Lower leg skin (tissue), 4 donors: ENCODE measurements around the gene KCNE1. TPM values are rescaled to one million over a fixed set of nuclear protein-coding genes. Genes with fewer than 3 reads are reported as not detected.
A peak's percentile ranks its signal among the peaks of the same experiment; 100 is the strongest.

ENCODE experiments used
- DNase-seq, 2 donors: peaks; one replicate each; pipeline ENCODE4 v3.0.0-alpha.2; 2019; ENCODE audit warnings: low spot score in 2 of 2
- H3K4me3 ChIP-seq: fragments of 200-600 bp; sonication (generic); 2 replicates; pipeline ENCODE4 v1.5.1; 2017; ENCODE audit warnings: mild to moderate bottlenecking, low read depth; ENCODE audit not compliant: poor library complexity, severe bottlenecking
- CTCF ChIP-seq, 3 donors: fragments of 450-650 bp; IDR thresholded peaks; one replicate each; pipeline ENCODE4 v1.5.1; 2016; ENCODE audit warnings: antibody characterized with exemption in 3 of 3, mild to moderate bottlenecking in 3 of 3, moderate library complexity in 2 of 3
- POLR2A ChIP-seq, 2 donors: fragments of 450-650 bp; IDR thresholded peaks; one replicate each; pipeline ENCODE4 v1.6.1; 2016 to 2017; ENCODE audit warnings: antibody characterized with exemption in 2 of 2, mild to moderate bottlenecking in 1 of 2, moderate library complexity in 1 of 2
- WGBS, 2 donors: methylation state at CpG; one replicate each; pipeline ENCODE4 v1.1.5; 2018; 5-methylcytosine and 5-hydroxymethylcytosine counted together
- intact Hi-C: fragments of 100-400 bp; cut with DNase I; formaldehyde crosslinking; loops from one replicate; pipeline ENCODE4 v1.15.0; 2023; ENCODE audit warnings: low total_unique reads
- total RNA-seq, 4 donors: library from RNA; depleted of rRNA; stranded (reverse); fragments of >200 nt; gene quantifications; one replicate each; pipeline ENCODE4 v1.1.0, GENCODE V29; 2016

KCNE1 gene
- total RNA-seq, 4 donors from 2014 or later, result 0.13 to 1.4 (median 0.64) TPM

- no peak for DNase-seq
- H3K4me3 ChIP-seq, result no peak overlapping the region
- TF ChIP-seq CTCF (IDR thresholded peaks at IDR 0.05), result no peak
- TF ChIP-seq POLR2A (IDR thresholded peaks at IDR 0.05), result no peak
- intact Hi-C loops, result no loop called here
- 73 to 95% methylated on average over 2 of the region's 2 CpGs for WGBS, 2 donors
These were observed 38.3 kb upstream of the KCNE1 start for GRCh38 chr21:34550182-34550799.

GRCh38 chr21:34548781-34549376 lies 36.9 kb upstream of the KCNE1 start:
- no peak for DNase-seq
- WGBS, 2 donors, result 86% methylated on average over 11 of the region's 11 CpGs
- no peak overlapping the region for H3K4me3 ChIP-seq
- intact Hi-C loops, result no loop called here
- TF ChIP-seq POLR2A (IDR thresholded peaks at IDR 0.05) (no peak), CTCF (IDR thresholded peaks at IDR 0.05) (no peak)

- no peak overlapping the region for H3K4me3 ChIP-seq
- no peak for DNase-seq
- no peak for TF ChIP-seq POLR2A (IDR thresholded peaks at IDR 0.05)
- no peak for TF ChIP-seq CTCF (IDR thresholded peaks at IDR 0.05)
- 82 to 84% methylated on average over 6 of the region's 6 CpGs for WGBS, 2 donors
- intact Hi-C loops, result no loop called here
These were observed 34.5 kb upstream of the KCNE1 start for GRCh38 chr21:34546542-34546941.

DNA sequence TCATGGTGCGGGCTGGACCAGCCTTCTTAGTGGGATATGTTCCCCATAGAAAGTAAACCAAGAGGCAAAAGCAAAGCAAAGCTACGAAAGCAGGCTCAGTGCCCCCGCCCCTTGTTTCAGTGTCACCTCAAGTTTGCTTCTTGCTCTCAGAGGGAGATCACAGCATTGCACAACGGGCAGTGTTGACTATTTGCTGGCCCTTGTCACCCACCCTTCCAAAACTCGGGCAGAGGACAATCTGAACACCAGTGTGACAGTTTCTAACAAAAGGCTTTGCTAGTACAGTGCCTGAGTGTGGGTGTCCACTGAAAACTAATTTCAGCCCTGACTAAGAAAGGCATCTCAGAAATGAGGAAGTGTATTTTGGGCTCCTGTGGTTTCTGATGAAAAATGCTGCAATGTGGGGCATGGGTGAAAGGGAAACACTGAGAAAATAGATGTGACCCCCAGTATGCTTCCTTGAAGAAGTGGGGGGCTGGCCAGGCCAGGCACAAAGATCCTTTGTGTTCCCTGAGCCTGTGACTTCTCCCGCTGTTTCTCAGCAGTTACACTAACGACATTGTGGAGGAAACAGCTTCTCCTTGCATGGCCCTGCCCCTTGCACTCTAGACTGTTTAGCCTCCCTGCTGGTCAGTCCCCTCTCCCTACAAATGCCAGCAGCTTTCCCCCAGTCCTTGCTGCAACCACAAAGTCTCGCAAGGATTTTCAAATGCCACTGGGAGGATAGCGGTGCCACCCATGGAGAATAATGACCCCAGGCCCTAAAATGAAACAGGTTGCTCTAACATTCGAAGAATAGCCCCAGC lies 33.3 kb upstream of the KCNE1 start:
- no peak for DNase-seq
- TF ChIP-seq CTCF (IDR thresholded peaks at IDR 0.05) (no peak), POLR2A (IDR thresholded peaks at IDR 0.05) (no peak)
- H3K4me3 ChIP-seq, result no peak overlapping the region
- whole genome bisulfite sequencing, 2 donors, result 57 to 58% methylated on average over 10 of the region's 10 CpGs
- intact Hi-C loops, result no loop called here

GRCh38 chr21:34544032-34544496 lies 32.1 kb upstream of the KCNE1 start:
- TF ChIP-seq CTCF (IDR thresholded peaks at IDR 0.05), result peak in 1 of 3 donors; percentile 73
- no peak for TF ChIP-seq POLR2A (IDR thresholded peaks at IDR 0.05)
- DNase-seq, result peak in 1 of 2 donors; percentile 50
- 88 to 92% methylated on average over 7 of the region's 7 CpGs for WGBS, 2 donors
- H3K4me3 ChIP-seq, result no peak overlapping the region
- intact Hi-C loops, result no loop called here
